Gastroesophageal sphincter (tissue), 4 donors: ENCODE measurements around the gene ASIC2. TPM values are rescaled to one million over a fixed set of nuclear protein-coding genes. Genes with fewer than 3 reads are reported as not detected.

Experiments
- ATAC-seq: fragments of 150-250 bp; one replicate; pipeline ENCODE4 v1.9.1; 2016; ENCODE audit warnings: mild to moderate bottlenecking, moderate library complexity
- H3K27ac ChIP-seq, 4 donors: fragments of 200-600 bp; sonication (generic) in 3 of 4; 1 replicate in 3 of 4; 2 replicates in 1 of 4; pipeline ENCODE4 v1.5.1; 2016 to 2019
- H3K27me3 ChIP-seq: fragments of 200-600 bp; sonication (generic); one replicate; pipeline ENCODE4 v1.5.1; 2019
- H3K36me3 ChIP-seq, 2 donors: fragments of 200-600 bp; sonication (generic); one replicate each; pipeline ENCODE4 v1.5.1; 2019; ENCODE audit warnings: control low read depth in 1 of 2
- H3K4me1 ChIP-seq, 3 donors: fragments of 200-600 bp; sonication (generic); 1 replicate in 2 of 3; 2 replicates in 1 of 3; pipeline ENCODE4 v1.5.1; 2016 to 2019; ENCODE audit warnings: control low read depth in 2 of 3
- H3K4me3 ChIP-seq, 2 donors: fragments of 200-600 bp; sonication (generic); one replicate each; pipeline ENCODE4 v1.5.1; 2019; ENCODE audit warnings: mild to moderate bottlenecking in 1 of 2, moderate library complexity in 1 of 2
- H3K9me3 ChIP-seq, 3 donors: fragments of 200-600 bp; sonication (generic); one replicate each; pipeline ENCODE4 v1.5.1; 2017 to 2019; ENCODE audit warnings: control low read depth in 2 of 3
- EP300 ChIP-seq: sonication (generic); formaldehyde crosslinking; IDR thresholded peaks from one replicate; pipeline ENCODE4 v1.6.1; 2017; ENCODE audit warnings: antibody characterized with exemption, mild to moderate bottlenecking
- POLR2A ChIP-seq, 2 donors: fragments of 450-650 bp; IDR thresholded peaks; one replicate each; pipeline ENCODE4 v1.6.1; 2017; ENCODE audit warnings: antibody characterized with exemption in 2 of 2, mild to moderate bottlenecking in 2 of 2, moderate library complexity in 1 of 2
- POLR2AphosphoS5 ChIP-seq: sonication (generic); formaldehyde crosslinking; IDR thresholded peaks from one replicate; pipeline ENCODE4 v1.6.1; 2017; ENCODE audit warnings: antibody characterized with exemption
- WGBS, 2 donors: methylation state at CpG; one replicate each; pipeline ENCODE4 v1.1.5; 2018; ENCODE audit warnings: low coverage in 1 of 2; 5-methylcytosine and 5-hydroxymethylcytosine counted together
- total RNA-seq, 4 donors: library from RNA; depleted of rRNA; stranded (reverse); fragments of >200 nt; gene quantifications; one replicate each; pipeline ENCODE4 v1.1.0, GENCODE V29; 2016
- TF ChIP-seq, protein P1 (sequence below), 4 experiments: fragments of 200-600 bp in 2 of 4; fragments of 450-650 bp in 2 of 4; sonication (generic) in 1 of 4; IDR thresholded peaks; one replicate each; pipeline ENCODE4 v1.5.1; 2017 to 2019; ENCODE audit warnings: antibody characterized with exemption in 4 of 4, mild to moderate bottlenecking in 2 of 4, moderate library complexity in 2 of 4

The ASIC2 gene
- total RNA-seq, 4 donors from 2014 or later = 0.15 TPM; not detected in 3

DNA sequence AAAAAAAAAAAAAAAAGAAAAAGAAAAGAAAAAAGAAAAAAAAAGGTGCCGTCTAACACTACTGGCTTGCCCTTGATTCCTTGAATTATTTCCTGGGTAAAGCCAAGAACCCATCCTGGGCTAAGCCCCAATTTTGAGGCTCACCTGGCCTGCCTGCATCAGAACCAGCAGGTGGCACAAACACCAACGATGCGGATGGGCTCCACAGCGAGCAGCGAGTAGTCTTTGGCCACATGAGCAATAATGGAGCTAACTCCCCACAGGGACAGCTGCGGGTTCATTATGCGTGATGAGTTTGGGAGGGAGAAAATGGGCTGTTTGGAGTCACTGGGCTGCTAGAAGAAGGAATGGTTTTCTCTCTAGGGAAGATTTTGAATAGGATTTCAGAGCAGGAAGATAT, 91.1 kb downstream of the ASIC2 start:
- no peaks in the 10 kb centered on the region for H3K4me1 ChIP-seq
- TF ChIP-seq EP300 (no peak), POLR2AphosphoS5 (no peak), POLR2A (IDR thresholded peaks at IDR 0.05) (no peak)
- TF ChIP-seq, protein P1, sequence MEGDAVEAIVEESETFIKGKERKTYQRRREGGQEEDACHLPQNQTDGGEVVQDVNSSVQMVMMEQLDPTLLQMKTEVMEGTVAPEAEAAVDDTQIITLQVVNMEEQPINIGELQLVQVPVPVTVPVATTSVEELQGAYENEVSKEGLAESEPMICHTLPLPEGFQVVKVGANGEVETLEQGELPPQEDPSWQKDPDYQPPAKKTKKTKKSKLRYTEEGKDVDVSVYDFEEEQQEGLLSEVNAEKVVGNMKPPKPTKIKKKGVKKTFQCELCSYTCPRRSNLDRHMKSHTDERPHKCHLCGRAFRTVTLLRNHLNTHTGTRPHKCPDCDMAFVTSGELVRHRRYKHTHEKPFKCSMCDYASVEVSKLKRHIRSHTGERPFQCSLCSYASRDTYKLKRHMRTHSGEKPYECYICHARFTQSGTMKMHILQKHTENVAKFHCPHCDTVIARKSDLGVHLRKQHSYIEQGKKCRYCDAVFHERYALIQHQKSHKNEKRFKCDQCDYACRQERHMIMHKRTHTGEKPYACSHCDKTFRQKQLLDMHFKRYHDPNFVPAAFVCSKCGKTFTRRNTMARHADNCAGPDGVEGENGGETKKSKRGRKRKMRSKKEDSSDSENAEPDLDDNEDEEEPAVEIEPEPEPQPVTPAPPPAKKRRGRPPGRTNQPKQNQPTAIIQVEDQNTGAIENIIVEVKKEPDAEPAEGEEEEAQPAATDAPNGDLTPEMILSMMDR (IDR thresholded peaks at IDR 0.05) = no peak
- 63% methylated on average over 7 of the region's 7 CpGs; no CpG with 5 or more reads in 1 of the 2 donors for WGBS, 2 donors
- peaks cover 53% of the 10 kb centered on the region for H3K27me3 ChIP-seq
- ATAC-seq = no peak
- no peak overlapping the region for H3K27ac ChIP-seq
- H3K36me3 ChIP-seq = no peaks in the 10 kb centered on the region
- H3K4me3 ChIP-seq = no peak overlapping the region
- H3K9me3 ChIP-seq = no peaks in the 10 kb centered on the region

DNA sequence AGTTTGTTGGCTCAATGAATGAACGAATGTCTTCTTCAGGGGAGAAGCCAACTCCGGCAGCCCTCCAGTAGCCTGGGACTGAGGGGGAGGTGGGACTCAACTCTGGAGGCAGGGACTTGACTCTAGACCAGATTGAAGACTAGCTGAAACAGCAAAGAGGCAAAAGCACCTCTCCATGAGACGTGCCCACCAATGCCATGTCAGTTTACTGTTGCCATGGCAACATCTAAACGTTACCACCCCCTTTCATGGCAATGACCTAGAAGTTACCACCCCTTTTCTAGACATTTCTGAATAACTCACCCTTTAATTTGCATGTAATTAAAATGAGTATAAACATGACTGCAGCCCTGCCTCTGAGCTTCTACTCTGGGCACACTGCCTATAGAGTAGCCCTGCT, 91.8 kb downstream of the ASIC2 start:
- TF ChIP-seq, protein P1 (IDR thresholded peaks at IDR 0.05) = no peak
- TF ChIP-seq EP300 (no peak), POLR2A (IDR thresholded peaks at IDR 0.05) (no peak), POLR2AphosphoS5 (no peak)
- no peak for ATAC-seq

DNA sequence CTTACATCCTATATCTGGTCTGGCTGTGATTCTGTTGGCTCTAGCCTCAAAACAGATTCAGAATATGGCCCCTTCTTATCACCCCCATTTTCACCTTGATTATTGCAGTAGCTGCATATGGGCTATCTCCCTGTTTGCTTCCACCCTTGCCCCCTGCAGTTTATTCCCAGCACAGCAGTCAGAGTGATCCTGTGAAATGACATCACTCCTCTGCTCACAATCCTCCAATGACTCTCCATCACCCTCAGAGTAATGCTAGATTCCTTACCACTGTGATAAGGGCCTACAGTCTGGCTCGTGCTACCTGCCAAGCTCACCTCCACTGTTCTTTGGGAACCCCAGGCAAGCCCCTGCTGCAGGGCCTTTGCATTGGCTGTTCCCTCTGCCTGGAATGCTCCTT, 92.5 kb downstream of the ASIC2 start:
- Histone ChIP-seq H3K4me1 (no peaks in the 10 kb centered on the region), H3K9me3 (no peaks in the 10 kb centered on the region), H3K36me3 (no peaks in the 10 kb centered on the region), H3K27ac (no peak overlapping the region), H3K4me3 (no peak overlapping the region), H3K27me3 (peaks cover 45% of the 10 kb centered on the region)
- WGBS, 2 donors = 29 to 50% methylated on average over 1 of the region's 1 CpG
- no peak for ATAC-seq
- TF ChIP-seq EP300 (no peak), POLR2A (IDR thresholded peaks at IDR 0.05) (no peak), POLR2AphosphoS5 (no peak)
- TF ChIP-seq, protein P1 (IDR thresholded peaks at IDR 0.05) = no peak

More for the DNA sequence above, 91.8 kb downstream of the ASIC2 start:
- no peak overlapping the region for H3K27ac ChIP-seq
- H3K9me3 ChIP-seq = no peaks in the 10 kb centered on the region
- WGBS, 2 donors = 48 to 52% methylated on average over 2 to 4 of the region's 4 CpGs
- H3K4me3 ChIP-seq = no peak overlapping the region
- no peaks in the 10 kb centered on the region for H3K36me3 ChIP-seq
- H3K27me3 ChIP-seq = peaks cover 49% of the 10 kb centered on the region
- H3K4me1 ChIP-seq = no peaks in the 10 kb centered on the region

DNA sequence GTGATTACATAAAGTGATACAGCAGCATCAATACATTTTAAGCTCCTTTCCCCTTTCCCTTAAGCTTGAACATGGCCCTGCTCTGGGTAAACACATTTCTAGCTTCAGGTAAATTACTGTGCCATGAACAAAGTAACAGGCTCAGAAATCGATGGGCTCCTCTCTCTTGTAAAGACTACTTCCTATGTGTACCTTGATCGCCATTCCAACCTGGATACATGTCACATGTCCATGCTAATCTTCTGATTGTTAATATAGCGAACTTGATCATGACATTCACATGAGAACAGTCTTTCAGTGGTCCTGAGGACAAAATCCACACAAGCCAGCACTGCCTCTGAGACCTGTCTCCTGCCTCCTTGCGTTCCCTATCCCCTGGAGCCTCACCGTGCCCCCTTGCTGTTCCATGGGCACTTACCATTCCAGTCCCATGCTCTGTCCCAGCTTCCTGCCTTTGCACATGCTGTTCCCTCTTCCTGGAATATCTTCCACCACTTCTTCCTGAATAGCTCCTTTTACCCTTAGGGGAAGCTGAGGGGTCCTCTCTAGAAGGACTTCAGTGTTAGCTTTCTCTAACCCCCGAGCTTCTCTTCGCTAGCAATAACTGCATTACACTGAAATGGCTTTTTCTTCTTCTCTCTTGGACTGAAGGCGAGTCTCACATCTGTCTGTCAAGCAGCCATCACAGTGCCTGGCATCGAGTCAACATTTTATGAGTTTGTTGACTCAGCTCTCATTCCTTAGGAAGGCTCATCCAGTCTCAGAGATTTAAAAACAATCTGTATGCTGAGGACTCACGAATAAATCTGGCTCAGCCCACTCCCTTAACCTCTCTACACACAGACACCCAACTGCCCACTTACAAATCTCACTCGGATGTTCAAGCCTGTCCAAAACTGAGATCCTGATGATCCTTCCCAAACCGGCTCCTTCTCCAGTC, 93.3 kb downstream of the ASIC2 start:
- no peak for TF ChIP-seq POLR2AphosphoS5
- no peak for TF ChIP-seq POLR2A (IDR thresholded peaks at IDR 0.05)
- no peak for TF ChIP-seq EP300
- TF ChIP-seq, protein P1 (IDR thresholded peaks at IDR 0.05) = no peak
- WGBS, 2 donors = 63 to 70% methylated on average over 6 to 12 of the region's 12 CpGs
- no peak for ATAC-seq

DNA sequence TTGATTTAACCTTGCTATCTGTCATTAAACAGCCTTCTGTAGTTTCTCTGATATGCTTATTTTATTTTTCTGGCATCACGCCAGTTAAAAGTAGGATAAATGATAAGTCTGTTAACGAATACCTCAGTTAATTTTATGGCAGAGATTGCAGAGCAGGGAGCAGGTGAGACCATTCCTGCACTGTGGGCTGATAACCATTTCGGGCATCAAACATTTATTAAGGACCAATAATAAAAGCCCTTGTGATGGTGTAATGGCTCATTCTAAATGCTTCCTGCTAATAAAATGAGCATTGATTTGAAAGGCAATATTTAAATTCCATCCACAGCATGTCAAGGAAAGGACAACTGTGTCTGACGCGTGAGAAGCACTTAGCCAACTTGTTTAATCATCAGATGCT, 94.1 kb downstream of the ASIC2 start:
- no peak for ATAC-seq
- no peaks in the 10 kb centered on the region for H3K9me3 ChIP-seq
- peaks cover 37% of the 10 kb centered on the region for H3K27me3 ChIP-seq
- H3K27ac ChIP-seq = no peak overlapping the region
- no peaks in the 10 kb centered on the region for H3K36me3 ChIP-seq
- WGBS, 2 donors = 43 to 61% methylated on average over 3 to 5 of the region's 5 CpGs
- TF ChIP-seq, protein P1 (IDR thresholded peaks at IDR 0.05) = no peak
- no peak for TF ChIP-seq POLR2A (IDR thresholded peaks at IDR 0.05)
- TF ChIP-seq EP300 = no peak
- TF ChIP-seq POLR2AphosphoS5 = no peak
- no peak overlapping the region for H3K4me3 ChIP-seq
- no peaks in the 10 kb centered on the region for H3K4me1 ChIP-seq

More for the DNA sequence above, 93.3 kb downstream of the ASIC2 start:
- Histone ChIP-seq H3K9me3 (no peaks in the 10 kb centered on the region), H3K4me1 (no peaks in the 10 kb centered on the region), H3K36me3 (no peaks in the 10 kb centered on the region), H3K4me3 (no peak overlapping the region), H3K27me3 (peaks cover 41% of the 10 kb centered on the region), H3K27ac (no peak overlapping the region)
